Esophagus squamous epithelium (tissue), 5 donors: ENCODE measurements around the gene CTSE. TPM values are rescaled to one million over a fixed set of nuclear protein-coding genes. Genes with fewer than 3 reads are reported as not detected.

Source experiments
- DNase-seq: peaks from one replicate; lab custom pipeline; 2025; lab: John Stamatoyannopoulos, UW
- H3K27ac ChIP-seq, 4 donors: fragments of 200-600 bp; sonication (generic); one replicate each; pipeline ENCODE4 v1.5.1; 2016 to 2019; ENCODE audit warnings: mild to moderate bottlenecking in 1 of 4
- H3K27me3 ChIP-seq, 4 donors: fragments of 200-600 bp; sonication (generic); 1 replicate in 3 of 4; 2 replicates in 1 of 4; pipeline versions ENCODE4 v1.5.1 to v1.6.0; 2017 to 2021; ENCODE audit warnings: antibody characterized with exemption in 1 of 4
- H3K36me3 ChIP-seq, 3 donors: fragments of 200-600 bp; sonication (generic); one replicate each; pipeline ENCODE4 v1.5.1; 2016 to 2019
- H3K4me1 ChIP-seq, 3 donors: fragments of 200-600 bp; sonication (generic); one replicate each; pipeline ENCODE4 v1.5.1; 2017 to 2019
- H3K4me3 ChIP-seq, 4 donors: fragments of 200-600 bp; sonication (generic); 1 replicate in 3 of 4; 2 replicates in 1 of 4; pipeline ENCODE4 v1.5.1; 2016 to 2019; ENCODE audit warnings: mild to moderate bottlenecking in 2 of 4, moderate library complexity in 1 of 4
- H3K9me3 ChIP-seq, 3 donors: fragments of 200-600 bp; sonication (generic); one replicate each; pipeline ENCODE4 v1.5.1; 2016 to 2019
- CTCF ChIP-seq, 6 experiments: fragments of 450-650 bp in 4 of 6; fragments of 200-600 bp in 2 of 6; sonication (generic) in 2 of 6; IDR thresholded peaks; one replicate each; pipeline ENCODE4 v1.5.1; 2016 to 2019; ENCODE audit warnings: antibody characterized with exemption in 6 of 6, mild to moderate bottlenecking in 4 of 6, moderate library complexity in 4 of 6
- POLR2A ChIP-seq, 4 donors: fragments of 450-650 bp; IDR thresholded peaks; one replicate each; pipeline ENCODE4 v1.6.1; 2017; ENCODE audit warnings: antibody characterized with exemption in 4 of 4, mild to moderate bottlenecking in 4 of 4, moderate library complexity in 3 of 4
- WGBS, 2 donors: methylation state at CpG; one replicate each; pipeline ENCODE4 v1.1.5; 2018; 5-methylcytosine and 5-hydroxymethylcytosine counted together
- intact Hi-C: fragments of 100-400 bp; cut with DNase I; formaldehyde crosslinking; loops from one replicate; pipeline ENCODE4 v1.15.0; 2022
- total RNA-seq, 4 donors: library from RNA; depleted of rRNA; stranded (reverse); fragments of >200 nt; gene quantifications; one replicate each; pipeline ENCODE4 v1.1.0, GENCODE V29; 2016
- donor health status: DM: yes; HTN: yes; CAD: no.

The CTSE gene
- total RNA-seq, 4 donors from 2014 or later: 0.32 to 0.48 (median 0.38) TPM; not detected in 1

- 54 to 60% methylated on average over 3 to 4 of the region's 4 CpGs for WGBS, 2 donors
- Histone ChIP-seq H3K4me3 (no peak overlapping the region), H3K27me3 (no peaks in the 10 kb centered on the region), H3K36me3 (peaks cover 0 to 52% (median 0%) of the 10 kb centered on the region in 3 donors), H3K4me1 (peaks cover 0 to 21% (median 11%) of the 10 kb centered on the region in 3 donors), H3K27ac (no peak overlapping the region), H3K9me3 (no peaks in the 10 kb centered on the region)
- no peak for DNase-seq
- intact Hi-C loops: no loop called here
- TF ChIP-seq CTCF (IDR thresholded peaks at IDR 0.05): no peak
Observed at GRCh38 chr1:205994346-205994745, 29.3 kb downstream of the CTSE start.

- H3K36me3 ChIP-seq: peaks cover 0 to 64% (median 0%) of the 10 kb centered on the region in 3 donors
- no peaks in the 10 kb centered on the region for H3K9me3 ChIP-seq
- H3K4me1 ChIP-seq: peaks cover 0 to 21% (median under 1%) of the 10 kb centered on the region in 3 donors
- WGBS, 2 donors: 100% methylated on average over 1 of the region's 1 CpG; no CpG with 5 or more reads in 1 of the 2 donors
- intact Hi-C loops: no loop called here
- H3K4me3 ChIP-seq: no peak overlapping the region
- TF ChIP-seq POLR2A (IDR thresholded peaks at IDR 0.05): no peak
- H3K27ac ChIP-seq: no peak overlapping the region
- no peaks in the 10 kb centered on the region for H3K27me3 ChIP-seq
- DNase-seq: no peak
Observed at GRCh38 chr1:205993068-205993467, 30.6 kb downstream of the CTSE start.

GRCh38 chr1:205992218-205992882 is 31.3 kb downstream of the CTSE start:
- no peak for DNase-seq
- H3K27ac ChIP-seq: no peak overlapping the region
- intact Hi-C loops: no loop called here

GRCh38 chr1:205991237-205991636 is 32.5 kb downstream of the CTSE start:
- Histone ChIP-seq H3K4me3 (no peak overlapping the region), H3K4me1 (peaks cover 0 to 25% (median 3%) of the 10 kb centered on the region in 3 donors), H3K27ac (no peak overlapping the region), H3K36me3 (peaks cover 0 to 70% (median 0%) of the 10 kb centered on the region in 3 donors), H3K9me3 (no peaks in the 10 kb centered on the region), H3K27me3 (no peaks in the 10 kb centered on the region)
- WGBS, 2 donors: 79 to 94% methylated on average over 4 of the region's 4 CpGs
- no peak for TF ChIP-seq CTCF (IDR thresholded peaks at IDR 0.05)
- no peak for TF ChIP-seq POLR2A (IDR thresholded peaks at IDR 0.05)
- intact Hi-C loops: no loop called here
- DNase-seq: no peak

More at GRCh38 chr1:205992218-205992882, 31.3 kb downstream of the CTSE start:
- peaks cover 0 to 68% (median 0%) of the 10 kb centered on the region in 3 donors for H3K36me3 ChIP-seq
- no peak for TF ChIP-seq POLR2A (IDR thresholded peaks at IDR 0.05)
- TF ChIP-seq CTCF (IDR thresholded peaks at IDR 0.05): no peak
- no peaks in the 10 kb centered on the region for H3K9me3 ChIP-seq
- H3K27me3 ChIP-seq: no peaks in the 10 kb centered on the region
- 91 to 94% methylated on average over 9 to 12 of the region's 14 CpGs for WGBS, 2 donors
- H3K4me3 ChIP-seq: no peak overlapping the region
- H3K4me1 ChIP-seq: peaks cover 0 to 16% (median 0%) of the 10 kb centered on the region in 3 donors

GRCh38 chr1:205990226-205990625 is 33.5 kb downstream of the CTSE start:
- Histone ChIP-seq H3K4me3 (no peak overlapping the region), H3K27ac (no peak overlapping the region), H3K36me3 (peaks cover 0 to 73% (median 0%) of the 10 kb centered on the region in 3 donors), H3K4me1 (peaks cover 0 to 35% (median 6%) of the 10 kb centered on the region in 3 donors), H3K9me3 (no peaks in the 10 kb centered on the region), H3K27me3 (no peaks in the 10 kb centered on the region)
- TF ChIP-seq POLR2A (IDR thresholded peaks at IDR 0.05) (no peak), CTCF (IDR thresholded peaks at IDR 0.05) (no peak)
- 70 to 100% methylated on average over 1 to 2 of the region's 2 CpGs for WGBS, 2 donors
- DNase-seq: no peak
- intact Hi-C loops: no loop called here
